NCI-H1694 (cell line): ENCODE results near the gene NEDD4.
"Not testable (repeated sequence)": the region's sequence is repeated elsewhere in the genome, so short reads cannot be mapped to it uniquely, and the experiment has no call there.

Source experiments
- DNase-seq: peaks from one replicate; lab custom pipeline; 2025; lab: John Stamatoyannopoulos, UW

The NEDD4 gene

DNA sequence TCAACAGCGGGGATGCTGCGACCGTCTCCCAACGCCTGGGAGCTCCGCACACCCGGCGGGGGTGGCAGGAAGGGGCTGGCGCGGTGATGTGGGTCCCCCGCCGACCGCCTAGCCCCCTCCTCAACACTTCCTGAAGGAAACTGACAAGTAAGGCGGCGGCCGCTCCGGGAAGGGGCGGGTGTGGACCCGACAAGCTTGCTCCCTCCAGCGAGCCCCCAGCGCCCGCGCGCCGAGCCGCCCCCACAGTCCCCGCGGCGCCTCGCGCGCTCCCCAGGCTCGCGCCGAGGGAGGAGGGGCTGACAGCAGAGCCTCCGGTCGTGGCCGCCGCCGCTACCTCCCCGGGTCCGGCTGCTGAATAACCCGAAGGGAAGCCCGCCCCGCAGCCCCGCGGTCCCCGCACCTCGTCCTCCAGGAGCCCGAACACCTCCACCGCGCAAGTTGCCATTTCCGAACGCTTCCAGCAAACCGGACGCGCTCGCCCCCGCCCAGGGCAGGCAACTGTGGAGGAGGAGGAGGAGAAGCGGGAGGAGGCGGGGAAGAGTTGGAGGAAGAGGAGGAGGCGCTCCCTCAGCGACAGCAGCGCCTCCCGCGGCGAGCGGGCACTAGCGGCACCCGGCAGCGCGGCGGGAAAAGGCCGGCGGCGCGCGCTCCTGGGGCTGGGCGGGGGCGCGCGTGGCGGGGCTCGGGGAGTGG lies at the start of gene NEDD4:
Gene NEDD4, minus strand, starts transcription at position 502 of the 693 bp plus-strand sequence. Its CDS starts 57 bp downstream, at position 445.
- peak; percentile 66 for DNase-seq

- DNase-seq: no peak
These were observed 49.1 kb upstream of the NEDD4 start for GRCh38 chr15:56042498-56042897.

DNA sequence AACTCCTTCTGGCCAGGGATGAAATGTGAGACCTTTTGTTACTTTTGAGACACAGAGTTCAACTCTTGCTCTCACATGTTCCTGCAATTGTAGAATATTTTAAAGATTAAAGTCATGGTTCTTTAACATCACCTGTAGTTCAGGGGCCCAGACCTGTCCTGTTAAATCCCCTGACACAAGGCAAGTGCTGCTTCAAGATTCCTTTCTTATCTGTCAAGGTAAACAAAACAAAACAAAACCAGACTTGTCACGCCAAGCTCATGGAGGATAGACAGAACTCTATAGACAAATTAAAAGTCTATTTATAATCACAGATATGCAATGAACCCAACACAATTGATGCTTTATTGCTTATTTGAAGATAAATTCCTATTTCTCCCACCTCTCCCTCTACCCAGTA lies 48.6 kb upstream of the NEDD4 start:
- DNase-seq: no peak

GRCh38 chr15:56040081-56041035 lies 46.9 kb upstream of the NEDD4 start:
- peak; percentile 55 for DNase-seq

- DNase-seq: no peak
These were observed 45.3 kb upstream of the NEDD4 start for GRCh38 chr15:56038707-56039106.

DNA sequence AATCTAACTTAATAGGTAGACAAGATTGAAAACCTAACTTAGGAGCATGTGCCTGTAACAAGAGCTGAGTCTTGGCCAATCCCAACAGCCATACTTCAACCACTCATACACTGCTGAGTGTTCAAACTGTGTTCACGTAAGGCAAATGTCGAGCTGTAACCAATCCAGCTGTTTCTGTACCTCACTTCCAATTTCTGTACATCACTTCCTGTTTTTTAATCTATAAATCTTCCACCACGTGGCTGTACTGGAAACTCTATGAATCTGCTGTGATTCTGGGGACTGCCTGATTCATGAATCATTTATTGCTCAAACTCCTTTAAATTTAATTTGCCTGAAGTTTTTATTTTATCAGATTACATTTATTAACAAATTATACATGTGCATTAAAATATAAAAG lies 44.6 kb upstream of the NEDD4 start:
- DNase-seq: no peak

DNA sequence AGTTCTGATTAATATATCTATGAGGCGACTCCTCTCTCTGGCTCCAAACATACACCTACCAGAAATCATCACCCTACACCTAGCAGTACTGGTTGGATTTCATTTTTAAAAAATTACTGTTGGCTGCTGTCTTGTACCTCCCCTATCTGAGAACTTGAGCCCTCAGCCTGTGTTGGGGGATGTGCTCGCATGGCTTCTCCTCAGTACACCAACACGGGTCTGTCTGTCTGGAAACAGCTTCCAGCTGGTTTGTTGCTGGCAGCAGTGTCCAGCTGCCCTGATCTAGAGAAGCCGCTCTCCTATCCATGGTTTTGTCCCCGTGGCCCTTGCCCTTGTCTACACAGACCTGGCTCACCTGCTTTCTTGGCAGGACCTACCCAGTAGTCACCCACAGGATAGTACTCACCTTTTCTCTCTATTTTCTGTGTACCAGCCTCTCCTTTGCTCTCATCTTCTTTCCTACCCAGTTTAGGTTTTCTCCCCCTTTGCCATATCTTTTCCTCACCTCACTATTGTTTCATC lies 43.2 kb upstream of the NEDD4 start:
- DNase-seq: no peak

GRCh38 chr15:56035166-56035565 lies 41.8 kb upstream of the NEDD4 start:
- DNase-seq: no peak

GRCh38 chr15:56034514-56034913 lies 41.1 kb upstream of the NEDD4 start:
- DNase-seq: no peak

DNA sequence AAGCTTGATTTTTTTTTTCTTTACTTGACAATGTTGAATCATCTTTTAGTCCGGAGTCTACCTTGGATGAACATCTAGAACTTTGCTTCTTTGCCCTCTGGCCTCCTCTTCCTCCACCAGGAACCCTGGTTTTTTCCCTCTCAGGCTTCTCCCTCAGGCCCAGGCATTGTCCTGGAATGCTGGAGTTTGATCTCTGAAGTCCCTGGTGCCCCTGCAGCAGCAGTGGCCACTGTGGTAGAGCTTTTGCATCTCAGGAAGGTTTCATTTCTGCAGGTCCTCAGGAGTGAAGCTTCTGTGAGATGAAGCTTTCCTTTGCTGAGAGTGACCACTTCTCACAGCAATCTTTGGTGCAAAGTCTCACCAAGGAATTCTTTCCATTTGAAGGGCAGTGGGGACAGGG lies 39.0 kb upstream of the NEDD4 start:
- DNase-seq: no peak

DNA sequence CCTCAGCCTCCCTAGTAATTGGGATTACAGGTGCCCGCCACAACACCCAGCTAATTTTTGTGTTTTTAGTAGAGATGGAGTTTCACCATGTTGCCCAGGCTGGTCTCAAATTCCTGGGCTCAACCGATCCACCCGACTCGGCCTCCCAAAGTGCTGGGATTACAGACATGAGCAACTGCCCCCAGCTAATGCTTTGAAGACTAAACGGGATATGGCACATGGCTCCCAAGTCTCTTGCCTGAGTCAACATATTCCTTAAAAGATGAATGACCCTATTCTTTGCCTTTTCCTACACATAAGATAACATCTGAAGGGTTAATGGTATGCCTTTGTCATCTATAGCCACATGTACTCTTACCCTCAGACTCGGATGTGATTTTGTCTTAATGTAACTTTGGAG lies 38.4 kb upstream of the NEDD4 start:
- no peak for DNase-seq

DNA sequence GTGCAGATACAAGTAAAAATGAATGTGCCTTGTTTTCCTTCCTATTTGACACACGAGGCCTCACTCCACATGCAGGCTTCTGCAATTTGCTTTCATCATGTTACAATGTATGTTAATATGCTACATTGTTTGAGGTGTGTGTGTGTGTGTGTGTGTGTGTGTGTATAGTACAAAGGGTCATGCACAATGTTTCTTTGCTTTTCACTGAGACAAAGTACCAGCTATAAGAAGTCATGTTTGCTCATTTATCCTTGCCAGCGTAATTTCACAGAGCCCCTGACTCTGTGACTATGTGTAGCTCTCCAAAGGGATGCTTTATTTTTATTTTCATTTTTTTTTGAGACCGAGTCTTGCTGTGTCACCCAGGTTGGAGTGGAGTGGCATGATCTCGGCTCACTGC lies 38.0 kb upstream of the NEDD4 start:
- DNase-seq: no peak

- no peak for DNase-seq
These were observed 35.0 kb upstream of the NEDD4 start for GRCh38 chr15:56028430-56028829.

DNA sequence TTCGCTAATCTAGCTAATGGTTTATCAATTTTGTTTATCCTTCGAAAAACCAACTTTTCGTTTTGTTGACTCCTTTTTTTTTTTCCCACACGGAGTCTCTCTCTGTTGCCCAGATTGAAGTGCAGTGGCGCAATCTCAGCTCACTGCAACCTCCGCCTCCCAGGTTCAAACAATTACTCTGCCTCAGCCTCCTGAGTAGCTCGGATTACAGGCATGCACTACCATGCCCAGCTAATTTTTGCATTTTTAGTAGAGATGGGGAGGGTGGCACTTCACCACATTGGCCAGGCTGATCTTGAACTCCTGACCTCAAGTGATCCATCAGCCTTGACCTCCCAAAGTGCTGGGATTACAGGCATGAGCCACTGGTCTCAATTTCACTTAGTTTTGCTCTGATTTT lies 29.7 kb upstream of the NEDD4 start:
- not testable (repeated sequence) for DNase-seq

- no peak for DNase-seq
These were observed 26.5 kb upstream of the NEDD4 start for GRCh38 chr15:56019819-56020486.

GRCh38 chr15:56019060-56019793 lies 25.8 kb upstream of the NEDD4 start:
- DNase-seq: no peak

- DNase-seq: no peak
These were observed 24.5 kb upstream of the NEDD4 start for GRCh38 chr15:56017920-56018319.

DNA sequence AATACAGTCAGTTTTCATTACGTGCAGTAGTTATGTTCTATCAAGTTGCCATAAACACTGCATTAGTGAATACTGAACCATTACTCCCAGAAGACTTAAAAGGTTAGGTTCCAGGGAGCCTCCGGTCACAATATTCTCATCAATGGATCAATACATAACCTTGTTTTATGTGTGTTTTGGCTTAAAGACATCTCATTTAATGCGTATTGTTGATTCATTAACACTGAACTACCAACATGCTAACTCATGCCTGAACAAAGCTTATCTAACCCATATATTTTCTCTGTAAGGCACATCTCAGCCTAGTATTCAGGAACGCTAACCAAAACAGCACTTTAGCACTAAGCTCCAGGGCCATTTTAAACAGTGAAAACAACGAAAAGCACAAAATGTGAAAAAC lies 24.1 kb upstream of the NEDD4 start:
- no peak for DNase-seq

DNA sequence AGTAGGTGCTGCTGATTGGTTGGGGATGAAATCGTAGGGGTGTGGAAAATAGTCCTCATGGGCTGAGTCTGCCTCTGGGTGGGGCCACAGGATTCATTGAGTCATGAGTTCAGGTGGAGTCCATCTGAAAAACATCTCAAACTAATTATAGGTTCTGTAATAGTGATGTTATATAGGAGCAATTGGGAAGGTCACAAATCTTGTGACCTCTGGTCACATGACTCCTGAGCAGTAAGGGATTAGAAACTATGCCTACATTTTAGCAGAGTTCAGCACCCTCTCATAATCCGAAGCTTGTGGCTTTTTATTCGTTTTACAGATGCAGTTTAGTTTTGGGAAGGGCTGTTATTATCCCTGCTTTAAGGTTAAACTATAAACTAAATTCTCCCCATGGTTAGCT lies 22.9 kb upstream of the NEDD4 start:
- DNase-seq: no peak

DNA sequence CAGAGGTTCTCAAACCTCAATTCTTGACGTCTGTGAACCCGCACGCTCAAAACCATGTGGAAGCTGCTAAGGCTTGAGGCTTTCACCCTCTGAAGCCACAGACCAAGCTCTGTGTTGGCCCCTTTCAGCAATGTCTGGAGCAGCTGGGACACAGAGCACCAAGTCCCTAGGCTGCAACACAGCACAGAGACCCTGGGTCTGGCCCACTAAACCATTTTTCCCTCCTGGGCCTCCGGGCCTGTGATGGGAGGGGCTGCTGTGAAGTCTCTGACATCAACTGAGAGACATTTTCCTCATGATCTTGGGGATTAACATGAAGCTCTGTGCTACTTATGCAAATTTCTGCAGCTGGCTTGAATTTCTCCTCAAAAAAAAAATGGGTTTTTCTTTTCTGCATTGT lies 21.3 kb upstream of the NEDD4 start:
- no peak for DNase-seq

DNA sequence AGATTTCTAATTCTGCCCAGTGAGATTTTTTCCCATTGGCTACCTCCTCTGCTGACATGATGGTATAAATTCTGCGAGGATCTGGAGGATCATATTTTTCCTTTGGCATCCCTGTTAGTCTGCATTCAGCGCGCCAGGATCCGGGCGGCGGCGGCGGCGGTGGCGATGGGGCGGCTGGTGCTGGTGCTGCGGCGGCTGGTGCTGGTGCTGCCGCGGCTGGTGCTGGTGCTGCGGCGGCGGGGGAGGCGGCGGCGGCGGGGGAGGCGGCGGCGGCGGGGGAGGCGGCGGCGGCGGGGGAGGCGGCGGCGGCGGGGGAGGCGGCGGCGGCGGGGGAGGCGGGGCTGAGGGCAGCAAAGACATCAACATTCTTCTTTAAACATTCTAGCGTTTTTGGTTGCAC lies 13.6 kb upstream of the NEDD4 start:
- DNase-seq: not testable (repeated sequence)

DNA sequence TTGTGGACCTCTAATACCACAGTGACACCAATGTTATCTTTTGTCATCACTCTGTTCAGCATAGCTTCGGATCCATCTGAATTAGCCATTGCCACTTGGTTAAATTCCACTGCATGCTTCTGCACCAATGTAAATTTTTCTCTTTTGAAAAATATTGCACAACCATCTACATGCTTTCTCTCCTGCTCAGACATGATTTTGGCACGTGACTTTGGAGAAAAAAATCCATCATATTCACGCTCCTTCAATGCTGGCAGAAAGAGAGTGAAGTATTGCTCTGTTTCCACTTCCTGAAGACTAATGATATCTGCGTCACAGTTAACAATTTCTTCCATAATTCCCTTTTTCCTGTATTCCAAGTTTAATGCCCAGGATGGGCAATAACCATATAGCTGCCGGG lies 13.0 kb upstream of the NEDD4 start:
- not testable (repeated sequence) for DNase-seq
